GM23338 (cell line): ENCODE results near the gene RAB1B. TPM values are rescaled to one million over a fixed set of nuclear protein-coding genes. Genes with fewer than 3 reads are reported as not detected.

Experiments
- ATAC-seq: fragments of 200-7000 bp; cut with Tn5 transposase; 3 replicates; pipeline ENCODE4 v1.9.1; 2020
- DNase-seq: peaks from one replicate; pipeline ENCODE4 v3.0.0-alpha.2; 2015; ENCODE audit warnings: low spot score
- H2AFZ ChIP-seq: fragments of 200-600 bp; sonication (generic); 2 replicates; pipeline ENCODE4 v1.8.0; 2016; ENCODE audit warnings: antibody characterized with exemption, mild to moderate bottlenecking, moderate library complexity
- H3F3A ChIP-seq: fragments of 200-600 bp; sonication (generic); replicated peaks from 2 replicates; pipeline ENCODE4 v1.8.0; 2017; ENCODE audit warnings: antibody characterized with exemption, mixed run types, low read depth
- H3K27ac ChIP-seq: fragments of 200-600 bp; sonication (generic); 2 replicates; pipeline ENCODE4 v1.6.1; 2016; ENCODE audit warnings: low read depth
- H3K27me3 ChIP-seq: fragments of 200-600 bp; sonication (generic); 2 replicates; pipeline ENCODE4 v1.8.0; 2016; ENCODE audit warnings: mild to moderate bottlenecking, mixed run types, moderate library complexity; ENCODE audit not compliant: insufficient read depth
- H3K36me3 ChIP-seq: fragments of 200-600 bp; sonication (generic); 2 replicates; pipeline ENCODE4 v1.8.0; 2016; ENCODE audit warnings: mild to moderate bottlenecking; ENCODE audit not compliant: insufficient read depth
- H3K4me1 ChIP-seq: fragments of 200-600 bp; sonication (generic); 2 replicates; pipeline ENCODE4 v1.8.0; 2016; ENCODE audit warnings: mild to moderate bottlenecking, moderate library complexity; ENCODE audit not compliant: insufficient read depth
- H3K4me2 ChIP-seq: fragments of 200-600 bp; sonication (generic); 2 replicates; pipeline ENCODE4 v1.7.1; 2017; ENCODE audit warnings: mixed run types
- H3K4me3 ChIP-seq: fragments of 200-600 bp; sonication (generic); 2 replicates; pipeline ENCODE4 v1.6.1; 2016; ENCODE audit warnings: mixed run types
- H3K79me2 ChIP-seq: fragments of 200-600 bp; sonication (generic); replicated peaks from 2 replicates; pipeline ENCODE4 v1.8.0; 2017; ENCODE audit warnings: mild to moderate bottlenecking; ENCODE audit not compliant: insufficient read depth
- H3K9me2 ChIP-seq: fragments of 200-600 bp; sonication (generic); 2 replicates; pipeline ENCODE4 v1.8.0; 2017; ENCODE audit not compliant: insufficient read depth
- H4K20me1 ChIP-seq: fragments of 200-600 bp; sonication (generic); replicated peaks from 2 replicates; pipeline ENCODE4 v1.8.0; 2017; ENCODE audit warnings: mild to moderate bottlenecking; ENCODE audit not compliant: insufficient read depth
- H3K27ac Mint-ChIP-seq: 2 replicates; pipeline ENCODE4 v1.8.0; 2020; ENCODE audit warnings: inconsistent platforms, mild to moderate bottlenecking, moderate library complexity, mixed read lengths
- H3K27me3 Mint-ChIP-seq: 3 replicates; pipeline ENCODE4 v1.8.0; 2022; ENCODE audit warnings: low read depth, mild to moderate bottlenecking, moderate library complexity, mixed read lengths, inconsistent platforms; ENCODE audit not compliant: insufficient read depth, poor library complexity
- H3K36me3 Mint-ChIP-seq: 3 replicates; pipeline ENCODE4 v1.8.0; 2021; ENCODE audit warnings: low read depth, mild to moderate bottlenecking, inconsistent platforms, moderate library complexity, mixed read lengths
- H3K4me1 Mint-ChIP-seq: 3 replicates; pipeline ENCODE4 v1.8.0; 2020; ENCODE audit warnings: mild to moderate bottlenecking, inconsistent platforms, mixed read lengths
- H3K4me3 Mint-ChIP-seq: 3 replicates; pipeline ENCODE4 v1.8.0; 2021; ENCODE audit warnings: moderate library complexity, mild to moderate bottlenecking, inconsistent platforms, mixed read lengths
- H3K9me3 Mint-ChIP-seq: 3 replicates; pipeline ENCODE4 v1.8.0; 2020; ENCODE audit warnings: moderate library complexity, mild to moderate bottlenecking, inconsistent platforms, mixed read lengths
- EZH2 ChIP-seq: fragments of 200-600 bp; sonication (generic); IDR thresholded peaks from one replicate; pipeline ENCODE4 v1.8.0; 2017; ENCODE audit warnings: antibody characterized with exemption, mild to moderate bottlenecking, low read depth; ENCODE audit not compliant: unreplicated experiment
- EZH2phosphoT487 ChIP-seq: fragments of 200-600 bp; sonication (generic); IDR thresholded peaks from one replicate; pipeline ENCODE4 v1.8.1; 2018; ENCODE audit warnings: antibody characterized with exemption; ENCODE audit not compliant: unreplicated experiment
- NANOG ChIP-seq: IDR thresholded peaks from 2 replicates; pipeline ENCODE4 v1.6.1; 2016; ENCODE audit warnings: antibody characterized with exemption, borderline replicate concordance
- polyA plus RNA-seq: library from polyadenylated mRNA; unstranded; fragments of >200 nt; fragmentation: Nextera tagmentation; extraction: Ambion mirVana; gene quantifications from 2 replicates; pipeline ENCODE4 v1.2.1, GENCODE V29; 2016
- total RNA-seq: library from RNA; depleted of rRNA; stranded (reverse); fragments of >200 nt; shearing (Covaris generic); gene quantifications from 2 replicates; pipeline ENCODE4 v1.2.3, GENCODE V29; 2014
- TF ChIP-seq, protein P1 (sequence below): fragments of 250-450 bp; sonication (Bioruptor Pico); IDR thresholded peaks from 2 replicates; pipeline ENCODE4 v1.5.0; 2020; ENCODE audit warnings: mild to moderate bottlenecking, moderate library complexity

The RAB1B gene
- total and polyA plus RNA-seq, 2 experiments from 2014 or later = 30.5 to 92.7 TPM

DNA sequence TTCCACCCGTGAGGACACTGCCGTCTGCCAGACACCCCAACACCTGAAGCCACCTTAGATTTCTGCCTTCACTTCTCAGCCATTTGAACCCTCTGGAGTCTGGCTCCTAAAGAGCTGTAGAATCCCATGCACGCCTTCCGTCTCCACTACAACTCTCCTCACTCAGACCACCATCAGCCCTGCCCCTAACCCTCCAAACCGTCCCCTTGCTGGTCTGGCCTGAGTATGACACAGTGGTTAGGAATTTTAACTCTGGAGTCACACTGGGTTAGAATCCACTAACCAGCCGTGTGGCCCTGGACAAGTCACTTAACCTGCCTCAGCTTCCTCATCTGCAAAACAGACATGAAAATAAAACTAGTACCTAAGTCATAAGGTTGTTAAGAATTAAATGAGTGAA lies 12.6 kb downstream of the RAB1B start:
- DNase-seq (peak; percentile 34), ATAC-seq (no peak)
- Histone ChIP-seq H4K20me1 (no peaks in the 10 kb centered on the region; the same call in none of the 2 replicates), H3F3A (0 out of 2 replicates have a peak, but pooled peaks cover 11% of the 10 kb centered on the region), H3K4me2 (no peak overlapping the region), H3K27me3 (no peaks in the 10 kb centered on the region), H3K79me2 (no peaks in the 10 kb centered on the region), H3K9me2 (no peaks in the 10 kb centered on the region), H3K36me3 (no peaks in the 10 kb centered on the region), H2AFZ (no peak overlapping the region), H3K4me3 (no peak overlapping the region), H3K4me1 (peaks cover 9% of the 10 kb centered on the region), H3K27ac (no peak overlapping the region)
- no peaks in the 10 kb centered on the region; the same call in 1 of the 3 replicates for H3K36me3 Mint-ChIP-seq
- TF ChIP-seq, protein P1, sequence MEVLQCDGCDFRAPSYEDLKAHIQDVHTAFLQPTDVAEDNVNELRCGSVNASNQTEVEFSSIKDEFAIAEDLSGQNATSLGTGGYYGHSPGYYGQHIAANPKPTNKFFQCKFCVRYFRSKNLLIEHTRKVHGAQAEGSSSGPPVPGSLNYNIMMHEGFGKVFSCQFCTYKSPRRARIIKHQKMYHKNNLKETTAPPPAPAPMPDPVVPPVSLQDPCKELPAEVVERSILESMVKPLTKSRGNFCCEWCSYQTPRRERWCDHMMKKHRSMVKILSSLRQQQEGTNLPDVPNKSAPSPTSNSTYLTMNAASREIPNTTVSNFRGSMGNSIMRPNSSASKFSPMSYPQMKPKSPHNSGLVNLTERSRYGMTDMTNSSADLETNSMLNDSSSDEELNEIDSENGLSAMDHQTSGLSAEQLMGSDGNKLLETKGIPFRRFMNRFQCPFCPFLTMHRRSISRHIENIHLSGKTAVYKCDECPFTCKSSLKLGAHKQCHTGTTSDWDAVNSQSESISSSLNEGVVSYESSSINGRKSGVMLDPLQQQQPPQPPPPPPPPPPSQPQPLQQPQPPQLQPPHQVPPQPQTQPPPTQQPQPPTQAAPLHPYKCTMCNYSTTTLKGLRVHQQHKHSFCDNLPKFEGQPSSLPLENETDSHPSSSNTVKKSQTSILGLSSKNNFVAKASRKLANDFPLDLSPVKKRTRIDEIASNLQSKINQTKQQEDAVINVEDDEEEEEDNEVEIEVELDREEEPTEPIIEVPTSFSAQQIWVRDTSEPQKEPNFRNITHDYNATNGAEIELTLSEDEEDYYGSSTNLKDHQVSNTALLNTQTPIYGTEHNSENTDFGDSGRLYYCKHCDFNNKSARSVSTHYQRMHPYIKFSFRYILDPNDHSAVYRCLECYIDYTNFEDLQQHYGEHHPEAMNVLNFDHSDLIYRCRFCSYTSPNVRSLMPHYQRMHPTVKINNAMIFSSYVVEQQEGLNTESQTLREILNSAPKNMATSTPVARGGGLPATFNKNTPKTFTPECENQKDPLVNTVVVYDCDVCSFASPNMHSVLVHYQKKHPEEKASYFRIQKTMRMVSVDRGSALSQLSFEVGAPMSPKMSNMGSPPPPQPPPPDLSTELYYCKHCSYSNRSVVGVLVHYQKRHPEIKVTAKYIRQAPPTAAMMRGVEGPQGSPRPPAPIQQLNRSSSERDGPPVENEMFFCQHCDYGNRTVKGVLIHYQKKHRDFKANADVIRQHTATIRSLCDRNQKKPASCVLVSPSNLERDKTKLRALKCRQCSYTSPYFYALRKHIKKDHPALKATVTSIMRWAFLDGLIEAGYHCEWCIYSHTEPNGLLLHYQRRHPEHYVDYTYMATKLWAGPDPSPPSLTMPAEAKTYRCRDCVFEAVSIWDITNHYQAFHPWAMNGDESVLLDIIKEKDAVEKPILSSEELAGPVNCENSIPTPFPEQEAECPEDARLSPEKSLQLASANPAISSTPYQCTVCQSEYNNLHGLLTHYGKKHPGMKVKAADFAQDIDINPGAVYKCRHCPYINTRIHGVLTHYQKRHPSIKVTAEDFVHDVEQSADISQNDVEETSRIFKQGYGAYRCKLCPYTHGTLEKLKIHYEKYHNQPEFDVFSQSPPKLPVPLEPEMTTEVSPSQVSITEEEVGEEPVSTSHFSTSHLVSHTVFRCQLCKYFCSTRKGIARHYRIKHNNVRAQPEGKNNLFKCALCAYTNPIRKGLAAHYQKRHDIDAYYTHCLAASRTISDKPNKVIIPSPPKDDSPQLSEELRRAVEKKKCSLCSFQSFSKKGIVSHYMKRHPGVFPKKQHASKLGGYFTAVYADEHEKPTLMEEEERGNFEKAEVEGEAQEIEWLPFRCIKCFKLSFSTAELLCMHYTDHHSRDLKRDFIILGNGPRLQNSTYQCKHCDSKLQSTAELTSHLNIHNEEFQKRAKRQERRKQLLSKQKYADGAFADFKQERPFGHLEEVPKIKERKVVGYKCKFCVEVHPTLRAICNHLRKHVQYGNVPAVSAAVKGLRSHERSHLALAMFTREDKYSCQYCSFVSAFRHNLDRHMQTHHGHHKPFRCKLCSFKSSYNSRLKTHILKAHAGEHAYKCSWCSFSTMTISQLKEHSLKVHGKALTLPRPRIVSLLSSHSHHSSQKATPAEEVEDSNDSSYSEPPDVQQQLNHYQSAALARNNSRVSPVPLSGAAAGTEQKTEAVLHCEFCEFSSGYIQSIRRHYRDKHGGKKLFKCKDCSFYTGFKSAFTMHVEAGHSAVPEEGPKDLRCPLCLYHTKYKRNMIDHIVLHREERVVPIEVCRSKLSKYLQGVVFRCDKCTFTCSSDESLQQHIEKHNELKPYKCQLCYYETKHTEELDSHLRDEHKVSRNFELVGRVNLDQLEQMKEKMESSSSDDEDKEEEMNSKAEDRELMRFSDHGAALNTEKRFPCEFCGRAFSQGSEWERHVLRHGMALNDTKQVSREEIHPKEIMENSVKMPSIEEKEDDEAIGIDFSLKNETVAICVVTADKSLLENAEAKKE = no peak
- no peak for TF ChIP-seq NANOG
- no peak for TF ChIP-seq EZH2
- TF ChIP-seq EZH2phosphoT487 = no peak
- H3K4me1 Mint-ChIP-seq = peaks cover 32% of the 10 kb centered on the region
- no peak overlapping the region for H3K27ac Mint-ChIP-seq
- no peaks in the 10 kb centered on the region for H3K9me3 Mint-ChIP-seq
- H3K4me3 Mint-ChIP-seq = peak overlapping the region; percentile 13; the same call in 1 of the 3 replicates
- H3K27me3 Mint-ChIP-seq = peaks cover 25% of the 10 kb centered on the region

DNA sequence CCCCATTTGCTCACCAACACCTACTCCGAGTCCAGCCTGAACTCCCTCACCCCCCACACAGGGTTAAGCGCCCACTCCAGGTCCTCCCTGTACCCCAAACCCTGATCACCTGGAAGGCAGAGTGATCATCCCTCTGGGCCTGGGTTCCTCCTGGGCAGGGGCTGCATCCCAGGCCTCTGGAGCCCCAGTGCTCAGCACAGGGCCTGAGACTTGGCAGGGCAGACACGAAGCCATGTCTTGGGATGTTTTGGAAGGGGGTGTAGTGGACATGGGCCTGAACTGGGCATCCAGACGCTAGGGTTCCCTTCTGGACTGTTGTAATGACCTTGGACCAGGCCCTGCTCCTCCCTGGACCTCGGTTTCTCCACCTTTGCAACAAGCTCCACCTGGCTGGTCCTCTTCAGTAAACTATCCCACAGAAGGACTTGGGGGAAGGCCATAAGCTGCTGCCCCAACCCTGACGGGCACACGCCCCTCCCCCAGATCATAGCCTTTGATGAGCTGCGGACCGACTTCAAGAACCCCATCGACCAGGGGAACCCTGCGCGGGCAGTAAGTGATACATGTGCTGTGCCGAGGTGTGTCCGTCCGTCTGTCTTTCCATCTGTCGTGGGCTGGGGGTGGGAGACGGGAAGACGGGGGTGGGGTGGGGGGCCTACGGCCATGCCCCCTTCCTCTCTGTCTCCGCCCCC lies 13.5 kb downstream of the RAB1B start:
- Mint-ChIP-seq H3K27ac (no peak overlapping the region), H3K36me3 (no peaks in the 10 kb centered on the region; the same call in 2 of the 3 replicates), H3K27me3 (peaks cover 29% of the 10 kb centered on the region), H3K9me3 (no peaks in the 10 kb centered on the region), H3K4me1 (peaks cover 32% of the 10 kb centered on the region), H3K4me3 (peak overlapping the region; percentile 23; the same call in 1 of the 3 replicates)
- H3K27ac ChIP-seq = no peak overlapping the region
- H3K4me2 ChIP-seq = peak overlapping the region; percentile 65; the same call in 1 of the 2 replicates
- H2AFZ ChIP-seq = no peak overlapping the region
- peaks cover 9% of the 10 kb centered on the region for H3K4me1 ChIP-seq
- no peaks in the 10 kb centered on the region; the same call in none of the 2 replicates for H4K20me1 ChIP-seq
- H3K9me2 ChIP-seq = no peaks in the 10 kb centered on the region
- ATAC-seq = peak; percentile 7
- no peaks in the 10 kb centered on the region; the same call in 1 of the 2 replicates for H3K36me3 ChIP-seq
- no peaks in the 10 kb centered on the region for H3K79me2 ChIP-seq
- no peaks in the 10 kb centered on the region for H3K27me3 ChIP-seq
- H3K4me3 ChIP-seq = peak overlapping the region; percentile 43
- DNase-seq = no peak
- 0 out of 2 replicates have a peak, but pooled peaks cover 11% of the 10 kb centered on the region for H3F3A ChIP-seq
- TF ChIP-seq, protein P1 = no peak
